HepG2 (cell line): ENCODE measurements around the gene CASP5. TPM values are rescaled to one million over a fixed set of nuclear protein-coding genes. Genes with fewer than 3 reads are reported as not detected.

Source experiments
- BORCS8-MEF2B ChIP-seq: sonication (generic); formaldehyde crosslinking; IDR thresholded peaks from 2 replicates; pipeline ENCODE4 v1.8.0; 2022; ENCODE audit warnings: mild to moderate bottlenecking, missing genetic modification reagents
- KDM2A ChIP-seq: sonication (generic); formaldehyde crosslinking; IDR thresholded peaks from 2 replicates; pipeline ENCODE4 v1.4.0; 2020; ENCODE audit warnings: low read depth, missing genetic modification reagents, borderline replicate concordance
- KLF6 ChIP-seq: IDR thresholded peaks from 2 replicates; pipeline ENCODE4 v1.8.0; 2016; ENCODE audit warnings: missing biosample characterization, missing genetic modification reagents
- SAP130 ChIP-seq: IDR thresholded peaks from 2 replicates; pipeline ENCODE4 v1.6.1; 2016; ENCODE audit warnings: low read depth
- TAF1 ChIP-seq: sonication (generic); formaldehyde crosslinking; IDR thresholded peaks from 2 replicates; pipeline ENCODE4 v1.4.0; 2020; ENCODE audit warnings: missing genetic modification reagents
- TIGD3 ChIP-seq: sonication (generic); formaldehyde crosslinking; IDR thresholded peaks from 2 replicates; pipeline ENCODE4 v1.5.1; 2020; ENCODE audit warnings: mild to moderate bottlenecking, missing genetic modification reagents, borderline replicate concordance
- ZNF101 ChIP-seq: sonication (generic); formaldehyde crosslinking; IDR thresholded peaks from 2 replicates; pipeline ENCODE4 v1.4.0; 2020; ENCODE audit warnings: mild to moderate bottlenecking, low read depth, missing genetic modification reagents, borderline replicate concordance
- ZNF263 ChIP-seq: sonication (generic); formaldehyde crosslinking; IDR thresholded peaks from 2 replicates; pipeline ENCODE4 v1.4.0; 2020; ENCODE audit warnings: missing genetic modification reagents
- ZNF292 ChIP-seq: sonication (generic); formaldehyde crosslinking; IDR thresholded peaks from 2 replicates; pipeline ENCODE4 v1.8.1; 2022; ENCODE audit warnings: mild to moderate bottlenecking, low read depth, missing genetic modification reagents, borderline replicate concordance
- ZNF33A ChIP-seq: sonication (generic); formaldehyde crosslinking; IDR thresholded peaks from 2 replicates; pipeline ENCODE4 v1.5.1; 2020; ENCODE audit warnings: missing genetic modification reagents, mild to moderate bottlenecking, moderate library complexity, borderline replicate concordance
- ZNF780A ChIP-seq: sonication (generic); formaldehyde crosslinking; IDR thresholded peaks from 2 replicates; pipeline ENCODE4 v1.8.0; 2022; ENCODE audit warnings: mild to moderate bottlenecking, missing genetic modification reagents, moderate library complexity
- polyA plus RNA-seq, 8 experiments: library from polyadenylated mRNA; depleted of rRNA in 3 of 8; stranded (reverse) in 7 of 8; unstranded in 1 of 8; fragments of >200 nt; fragmentation: Illumina TruSeq in 4 of 8; extraction: Trizol in 4 of 8; gene quantifications; 2 replicates each; pipeline versions ENCODE4 v1.2.1 to v1.2.3, GENCODE V29; 2011 to 2016; ENCODE audit warnings: low read depth in 4 of 8, missing spikeins in 1 of 8, mixed read lengths in 1 of 8; ENCODE audit not compliant: insufficient read depth in 1 of 8
- total RNA-seq, 5 experiments: library from RNA; depleted of rRNA; stranded (reverse); fragments of >200 nt; fragmentation: Illumina TruSeq; extraction: Trizol; gene quantifications; 2 replicates each; pipeline ENCODE4 v1.2.3, GENCODE V29; 2016; ENCODE audit warnings: low read depth in 1 of 5
- TF ChIP-seq, protein P1 (sequence below): sonication (generic); formaldehyde crosslinking; IDR thresholded peaks from 2 replicates; pipeline ENCODE4 v1.9.0; 2021; ENCODE audit warnings: missing genetic modification reagents, mild to moderate bottlenecking, borderline replicate concordance
- TF ChIP-seq, protein P2 (sequence below): sonication (generic); formaldehyde crosslinking; IDR thresholded peaks from 2 replicates; pipeline ENCODE4 v1.5.1; 2020; ENCODE audit warnings: mild to moderate bottlenecking, missing genetic modification reagents, borderline replicate concordance
- TF ChIP-seq, protein P3 (sequence below): sonication (generic); formaldehyde crosslinking; IDR thresholded peaks from 2 replicates; pipeline ENCODE4 v1.8.0; 2023; ENCODE audit warnings: mild to moderate bottlenecking, missing genetic modification reagents

The CASP5 gene
- total and polyA plus RNA-seq, 2 of the 13 experiments (the other 11 are each of a cell fraction or from before 2014, with no cell fraction given) = not detected

GRCh38 chr11:105051559-105051958, 28.6 kb upstream of the CASP5 start (continued):
- TF ChIP-seq, protein P1, sequence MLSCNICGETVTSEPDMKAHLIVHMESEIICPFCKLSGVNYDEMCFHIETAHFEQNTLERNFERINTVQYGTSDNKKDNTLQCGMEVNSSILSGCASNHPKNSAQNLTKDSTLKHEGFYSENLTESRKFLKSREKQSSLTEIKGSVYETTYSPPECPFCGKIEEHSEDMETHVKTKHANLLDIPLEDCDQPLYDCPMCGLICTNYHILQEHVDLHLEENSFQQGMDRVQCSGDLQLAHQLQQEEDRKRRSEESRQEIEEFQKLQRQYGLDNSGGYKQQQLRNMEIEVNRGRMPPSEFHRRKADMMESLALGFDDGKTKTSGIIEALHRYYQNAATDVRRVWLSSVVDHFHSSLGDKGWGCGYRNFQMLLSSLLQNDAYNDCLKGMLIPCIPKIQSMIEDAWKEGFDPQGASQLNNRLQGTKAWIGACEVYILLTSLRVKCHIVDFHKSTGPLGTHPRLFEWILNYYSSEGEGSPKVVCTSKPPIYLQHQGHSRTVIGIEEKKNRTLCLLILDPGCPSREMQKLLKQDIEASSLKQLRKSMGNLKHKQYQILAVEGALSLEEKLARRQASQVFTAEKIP (CRISPR knock-in tag) = no peak
- no peak for TF ChIP-seq TIGD3 (CRISPR knock-in tag)
- TF ChIP-seq, protein P2, sequence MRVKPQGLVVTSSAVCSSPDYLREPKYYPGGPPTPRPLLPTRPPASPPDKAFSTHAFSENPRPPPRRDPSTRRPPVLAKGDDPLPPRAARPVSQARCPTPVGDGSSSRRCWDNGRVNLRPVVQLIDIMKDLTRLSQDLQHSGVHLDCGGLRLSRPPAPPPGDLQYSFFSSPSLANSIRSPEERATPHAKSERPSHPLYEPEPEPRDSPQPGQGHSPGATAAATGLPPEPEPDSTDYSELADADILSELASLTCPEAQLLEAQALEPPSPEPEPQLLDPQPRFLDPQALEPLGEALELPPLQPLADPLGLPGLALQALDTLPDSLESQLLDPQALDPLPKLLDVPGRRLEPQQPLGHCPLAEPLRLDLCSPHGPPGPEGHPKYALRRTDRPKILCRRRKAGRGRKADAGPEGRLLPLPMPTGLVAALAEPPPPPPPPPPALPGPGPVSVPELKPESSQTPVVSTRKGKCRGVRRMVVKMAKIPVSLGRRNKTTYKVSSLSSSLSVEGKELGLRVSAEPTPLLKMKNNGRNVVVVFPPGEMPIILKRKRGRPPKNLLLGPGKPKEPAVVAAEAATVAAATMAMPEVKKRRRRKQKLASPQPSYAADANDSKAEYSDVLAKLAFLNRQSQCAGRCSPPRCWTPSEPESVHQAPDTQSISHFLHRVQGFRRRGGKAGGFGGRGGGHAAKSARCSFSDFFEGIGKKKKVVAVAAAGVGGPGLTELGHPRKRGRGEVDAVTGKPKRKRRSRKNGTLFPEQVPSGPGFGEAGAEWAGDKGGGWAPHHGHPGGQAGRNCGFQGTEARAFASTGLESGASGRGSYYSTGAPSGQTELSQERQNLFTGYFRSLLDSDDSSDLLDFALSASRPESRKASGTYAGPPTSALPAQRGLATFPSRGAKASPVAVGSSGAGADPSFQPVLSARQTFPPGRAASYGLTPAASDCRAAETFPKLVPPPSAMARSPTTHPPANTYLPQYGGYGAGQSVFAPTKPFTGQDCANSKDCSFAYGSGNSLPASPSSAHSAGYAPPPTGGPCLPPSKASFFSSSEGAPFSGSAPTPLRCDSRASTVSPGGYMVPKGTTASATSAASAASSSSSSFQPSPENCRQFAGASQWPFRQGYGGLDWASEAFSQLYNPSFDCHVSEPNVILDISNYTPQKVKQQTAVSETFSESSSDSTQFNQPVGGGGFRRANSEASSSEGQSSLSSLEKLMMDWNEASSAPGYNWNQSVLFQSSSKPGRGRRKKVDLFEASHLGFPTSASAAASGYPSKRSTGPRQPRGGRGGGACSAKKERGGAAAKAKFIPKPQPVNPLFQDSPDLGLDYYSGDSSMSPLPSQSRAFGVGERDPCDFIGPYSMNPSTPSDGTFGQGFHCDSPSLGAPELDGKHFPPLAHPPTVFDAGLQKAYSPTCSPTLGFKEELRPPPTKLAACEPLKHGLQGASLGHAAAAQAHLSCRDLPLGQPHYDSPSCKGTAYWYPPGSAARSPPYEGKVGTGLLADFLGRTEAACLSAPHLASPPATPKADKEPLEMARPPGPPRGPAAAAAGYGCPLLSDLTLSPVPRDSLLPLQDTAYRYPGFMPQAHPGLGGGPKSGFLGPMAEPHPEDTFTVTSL = peak; percentile 76; the same call in 1 of the 2 replicates
- TF ChIP-seq KLF6 (CRISPR knock-in tag) = no peak
- peak; percentile 79 for TF ChIP-seq ZNF263
- no peak for TF ChIP-seq ZNF33A
- TF ChIP-seq, protein P3, sequence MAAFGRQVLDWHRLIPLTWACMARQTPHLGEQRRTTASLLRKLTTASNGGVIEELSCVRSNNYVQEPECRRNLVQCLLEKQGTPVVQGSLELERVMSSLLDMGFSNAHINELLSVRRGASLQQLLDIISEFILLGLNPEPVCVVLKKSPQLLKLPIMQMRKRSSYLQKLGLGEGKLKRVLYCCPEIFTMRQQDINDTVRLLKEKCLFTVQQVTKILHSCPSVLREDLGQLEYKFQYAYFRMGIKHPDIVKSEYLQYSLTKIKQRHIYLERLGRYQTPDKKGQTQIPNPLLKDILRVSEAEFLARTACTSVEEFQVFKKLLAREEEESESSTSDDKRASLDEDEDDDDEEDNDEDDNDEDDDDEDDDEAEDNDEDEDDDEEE = no peak
- TF ChIP-seq KDM2A = no peak
- no peak for TF ChIP-seq ZNF780A (CRISPR knock-in tag)
- TF ChIP-seq SAP130 (CRISPR knock-in tag) = peak; percentile 54
- no peak for TF ChIP-seq TAF1 (CRISPR knock-in tag)
- no peak for TF ChIP-seq ZNF101 (CRISPR knock-in tag)
- no peak for TF ChIP-seq BORCS8-MEF2B (CRISPR knock-in tag)
- TF ChIP-seq ZNF292 = 0 out of 2 replicates have a peak, but pooled peaks have one; percentile 68
